Pulmonary artery endothelial cell (primary cell): ENCODE results near the gene PRKAG1. TPM values are rescaled to one million over a fixed set of nuclear protein-coding genes. Genes with fewer than 3 reads are reported as not detected.

ENCODE experiments used
- DNase-seq: peaks from one replicate; pipeline ENCODE4 v3.0.0-alpha.2; 2011; ENCODE audit warnings: low read depth, low spot score
- total RNA-seq: library from RNA; depleted of rRNA; stranded (reverse); fragments of >200 nt; gene quantifications from 2 replicates; pipeline ENCODE4 v1.2.3, GENCODE V29; 2014

The PRKAG1 gene
- total RNA-seq, 1 donor from 2014 or later, result 64.7 TPM

- no peak for DNase-seq
Measured at GRCh38 chr12:49031573-49032161, 13.1 kb upstream of the PRKAG1 start.

- DNase-seq, result no peak
Measured at GRCh38 chr12:49030714-49031572, 12.4 kb upstream of the PRKAG1 start.

- no peak for DNase-seq
Measured at GRCh38 chr12:49030119-49030518, 11.5 kb upstream of the PRKAG1 start.

DNA sequence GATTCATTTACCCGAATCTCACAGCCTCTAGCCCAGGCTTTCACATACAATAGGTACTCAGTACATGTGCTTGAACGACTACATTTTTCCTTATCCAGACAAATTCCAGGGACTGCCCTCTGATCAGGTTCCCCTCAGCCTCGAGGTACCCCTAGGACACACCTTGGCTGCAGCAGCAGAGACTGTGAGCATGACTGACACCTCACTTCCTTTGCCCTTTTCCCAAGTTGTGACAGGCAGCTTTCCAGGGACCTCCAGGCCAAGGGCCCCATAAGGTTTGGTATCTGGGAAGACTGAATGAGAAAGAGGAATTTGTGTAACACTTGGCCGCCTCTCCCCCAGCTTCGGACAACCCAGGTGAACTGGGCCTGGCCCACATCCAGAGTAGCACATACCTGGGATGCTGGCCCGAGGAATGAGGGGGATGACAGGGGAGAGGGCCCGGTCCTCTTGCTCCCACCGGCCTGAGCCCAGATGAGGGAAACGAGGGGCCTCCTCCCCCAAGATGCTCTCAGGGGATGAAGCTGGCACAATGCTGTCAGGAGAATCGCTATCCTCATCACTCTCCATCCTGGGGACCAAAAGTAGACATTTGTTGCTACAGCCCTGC, 10.2 kb upstream of the PRKAG1 start:
- DNase-seq, result no peak

GRCh38 chr12:49027846-49028555, 9.4 kb upstream of the PRKAG1 start:
- no peak for DNase-seq

- DNase-seq, result no peak
Measured at GRCh38 chr12:49026678-49027480, 8.3 kb upstream of the PRKAG1 start.

- DNase-seq, result no peak
Measured at GRCh38 chr12:49026101-49026500, 7.5 kb upstream of the PRKAG1 start.

DNA sequence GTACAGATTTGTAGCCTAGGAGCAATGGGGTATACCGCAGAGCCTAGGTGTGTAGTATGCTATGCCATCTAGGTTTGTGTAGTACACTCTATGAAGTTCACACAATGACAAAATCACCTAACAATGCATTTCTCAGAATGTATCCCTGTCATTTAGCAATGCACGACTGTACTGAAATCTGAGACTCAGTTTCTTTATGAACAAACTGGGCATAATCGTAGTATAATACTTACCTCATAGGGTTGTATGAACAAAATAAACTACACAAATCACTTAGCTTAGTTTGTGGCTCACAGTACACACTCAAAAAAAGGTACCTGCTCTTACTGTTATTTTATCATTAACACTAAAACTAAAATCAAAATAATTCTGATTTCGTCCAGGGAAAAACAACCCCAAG, 6.9 kb upstream of the PRKAG1 start:
- no peak for DNase-seq

DNA sequence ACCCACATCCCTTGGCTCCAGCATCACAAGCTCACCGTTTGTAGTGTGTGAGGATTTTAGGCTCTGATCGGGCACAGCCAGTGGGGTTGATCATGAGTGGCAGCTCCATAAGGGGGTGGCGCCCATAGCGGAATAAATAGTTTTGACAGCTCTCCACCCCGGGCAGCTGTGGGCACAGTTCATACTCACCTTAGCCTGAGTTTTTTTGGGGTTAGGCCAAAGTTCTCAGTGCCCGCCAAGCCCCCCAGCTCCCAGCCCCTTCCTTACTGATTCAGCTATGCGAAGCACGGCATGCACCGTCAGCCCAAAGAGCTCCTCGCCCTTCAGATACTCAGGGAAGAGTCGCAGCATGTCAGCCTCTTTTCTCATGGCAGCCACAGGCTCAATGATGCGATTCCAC, 6.0 kb upstream of the PRKAG1 start:
- no peak for DNase-seq

GRCh38 chr12:49023812-49024211, 5.2 kb upstream of the PRKAG1 start:
- DNase-seq, result no peak

- no peak for DNase-seq
Measured at GRCh38 chr12:49022558-49023178, 4.1 kb upstream of the PRKAG1 start.

DNA sequence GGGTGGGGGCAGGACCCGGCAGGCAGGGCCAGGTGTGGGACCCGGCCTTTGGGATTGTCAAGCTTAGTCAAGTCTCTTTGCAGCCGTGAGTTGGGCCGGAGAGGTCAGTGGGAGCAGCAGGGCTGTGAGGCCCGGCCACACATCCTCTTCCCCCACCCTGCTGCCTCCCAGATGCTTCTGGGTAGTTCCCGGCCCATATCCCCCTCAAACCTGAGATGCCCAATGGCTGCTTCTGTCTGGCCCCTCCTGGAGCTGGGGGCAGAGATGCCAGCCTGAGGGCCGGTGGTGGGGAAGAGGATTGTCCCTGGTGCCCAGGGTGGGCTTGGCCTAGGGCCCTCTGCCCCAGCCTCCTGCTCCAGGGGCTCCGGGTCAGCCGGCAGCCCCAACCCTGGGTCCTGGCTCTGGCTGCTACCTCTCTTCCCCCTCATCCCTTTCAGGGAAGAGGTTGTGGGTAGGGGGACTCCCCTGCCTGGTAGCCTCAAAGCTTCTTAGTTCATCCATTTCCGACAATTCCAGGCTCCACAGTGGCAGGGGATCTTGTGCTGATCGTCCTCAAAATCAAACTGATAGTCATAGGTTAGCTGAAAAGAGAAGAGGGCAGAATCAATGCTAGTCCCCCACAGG, 2.8 kb upstream of the PRKAG1 start:
- DNase-seq, result no peak

DNA sequence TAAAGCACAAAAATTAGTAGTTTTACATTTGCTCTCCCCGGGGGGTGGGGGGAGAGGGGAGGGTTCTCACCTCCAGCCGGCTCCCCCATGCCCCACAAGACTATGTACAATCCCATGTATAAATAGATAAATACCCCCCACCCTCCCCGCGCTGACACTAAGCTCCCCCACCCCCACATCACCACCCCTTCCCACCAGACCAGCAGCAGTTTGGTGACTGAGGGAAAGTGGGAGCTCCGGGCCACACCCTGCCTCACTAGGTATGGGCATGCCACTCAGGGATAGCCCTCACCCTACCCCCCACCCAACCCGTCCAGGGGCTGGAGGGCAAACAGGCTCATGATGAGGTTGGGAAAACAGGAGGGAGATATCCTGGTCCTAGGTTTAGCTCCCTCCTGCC, 1.9 kb upstream of the PRKAG1 start:
- DNase-seq, result no peak

DNA sequence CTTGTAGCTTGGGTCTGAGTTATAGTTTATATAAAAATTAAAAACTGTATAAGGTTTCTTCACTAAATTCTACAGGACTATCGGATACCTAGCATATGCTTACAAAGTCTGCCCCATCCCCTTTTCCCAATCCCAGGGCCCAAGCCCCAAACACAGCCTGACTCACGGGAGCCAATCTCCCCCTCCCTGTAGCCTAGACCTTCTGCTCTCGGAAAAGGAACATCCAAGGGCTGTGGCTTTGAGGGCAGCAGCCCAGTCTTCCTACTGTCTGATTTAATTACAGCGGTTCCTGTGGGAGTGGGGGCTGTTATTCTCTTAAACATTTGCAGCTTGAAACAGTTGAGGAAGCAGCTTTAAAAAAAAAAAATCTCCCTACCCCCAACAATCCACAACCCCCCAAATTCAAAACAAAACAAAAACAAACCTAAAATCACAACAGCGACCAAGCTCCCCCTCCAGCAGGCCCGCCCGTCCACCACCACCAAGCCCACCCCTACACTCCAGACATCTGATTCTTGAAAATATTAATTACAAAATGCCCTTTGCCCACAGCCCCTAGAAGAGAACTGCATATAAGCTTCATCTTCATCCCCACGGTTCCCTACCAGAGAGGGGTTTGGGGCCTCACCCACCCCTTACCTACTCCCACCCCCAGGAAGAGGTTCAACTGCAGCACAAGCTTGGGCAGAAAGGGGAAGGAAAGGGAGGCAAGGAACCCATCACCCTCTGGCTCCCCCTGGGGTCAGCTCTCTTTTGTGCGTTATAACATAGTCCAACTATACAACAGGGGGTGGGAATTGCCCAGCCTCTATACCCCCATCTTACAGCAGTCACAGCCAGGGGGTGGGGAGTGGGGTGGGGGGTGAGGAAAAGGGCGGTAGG, 1.1 kb upstream of the PRKAG1 start:
- DNase-seq, result no peak

- no peak for DNase-seq
Measured at GRCh38 chr12:49019120-49019430, 499 bp upstream of the PRKAG1 start.

DNA sequence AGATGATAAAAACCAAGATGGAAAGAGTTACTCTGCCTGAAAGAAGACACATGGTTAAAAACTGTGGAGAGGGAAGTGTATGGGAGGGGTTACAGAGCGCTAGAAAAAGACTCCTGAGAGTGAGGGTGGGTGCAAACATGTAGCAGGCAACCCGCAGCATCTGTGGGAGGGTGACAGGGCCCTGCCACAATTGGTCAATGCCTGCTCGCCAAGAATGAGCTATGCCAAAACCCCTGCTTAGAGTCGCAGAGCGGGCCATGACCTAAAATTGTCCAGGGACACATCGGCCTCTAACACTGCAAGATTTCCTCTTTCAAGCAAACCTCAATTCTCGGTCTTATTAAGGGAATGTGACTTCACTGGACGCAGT, 700 bp downstream of the PRKAG1 start:
- no peak for DNase-seq

- no peak for DNase-seq
Measured at GRCh38 chr12:49015196-49015595, 3.4 kb downstream of the PRKAG1 start.

- no peak for DNase-seq
Measured at GRCh38 chr12:49014547-49014946, 4.0 kb downstream of the PRKAG1 start.

DNA sequence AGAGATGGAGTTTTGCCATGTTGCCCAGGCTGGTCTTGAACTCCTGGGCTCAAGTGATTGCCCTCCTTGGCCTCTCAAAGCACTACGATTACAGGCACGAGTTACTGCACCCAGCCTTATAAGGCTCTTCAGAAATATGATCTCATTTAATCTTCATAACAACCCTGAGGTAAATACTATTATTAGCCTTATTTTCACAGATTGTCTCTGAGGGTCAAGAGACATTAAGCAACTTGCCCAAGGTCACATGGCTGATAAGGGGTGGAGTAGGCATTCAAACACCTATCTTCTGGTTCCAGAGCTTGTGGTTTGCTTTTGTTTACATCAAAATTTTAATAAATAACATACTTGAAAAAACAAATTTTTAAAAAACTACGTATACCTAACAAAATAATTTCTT, 5.1 kb downstream of the PRKAG1 start:
- no peak for DNase-seq

GRCh38 chr12:49012739-49013138, 5.8 kb downstream of the PRKAG1 start:
- DNase-seq, result no peak
